ENCODE data around the gene SYS1. TPM values are rescaled to one million over a fixed set of nuclear protein-coding genes. Genes with fewer than 3 reads are reported as not detected.

Gene SYS1
- polyA plus RNA-seq (ENCODE audit: insufficient read length in 12 of 12): 10 to 100 TPM in 11 of 12 donors, not detected in 1; 13.7 to 24.6 (median 15.6) TPM
- long read RNA-seq, donor 1, transcript SYS1-201 (4 exons, 2,862 nt): major isoform, 17 of 41 reads
- long read RNA-seq, donor 1, partial matches to known transcripts: 21 of 41 reads
- long read RNA-seq, donor 1, other reads (novel, unspliced or antisense): 0 of 41 reads
- long read RNA-seq, donor 2, transcript SYS1-201 (4 exons, 2,862 nt): major isoform, 15 of 17 reads
- long read RNA-seq, donor 2, partial matches to known transcripts: 0 of 17 reads
- long read RNA-seq, donor 2, other reads (novel, unspliced or antisense): 0 of 17 reads
- long read RNA-seq, donor 3, transcript SYS1-201 (4 exons, 2,862 nt): major isoform, 10 of 10 reads
- long read RNA-seq, donor 3, partial matches to known transcripts: 0 of 10 reads
- long read RNA-seq, donor 3, other reads (novel, unspliced or antisense): 0 of 10 reads
- long read RNA-seq, donor 4, partial matches to known transcripts: 0 of 3 reads
- long read RNA-seq, donor 4, other reads (novel, unspliced or antisense): 0 of 3 reads
- long read RNA-seq, donor 5, transcript SYS1-201 (4 exons, 2,862 nt): major isoform, 11 of 18 reads
- long read RNA-seq, donor 5, partial matches to known transcripts: 6 of 18 reads
- long read RNA-seq, donor 5, other reads (novel, unspliced or antisense): 0 of 18 reads
- long read RNA-seq, donor 6, transcript SYS1-201 (4 exons, 2,862 nt): major isoform, 9 of 9 reads
- long read RNA-seq, donor 6, partial matches to known transcripts: 0 of 9 reads
- long read RNA-seq, donor 6, other reads (novel, unspliced or antisense): 0 of 9 reads
- long read RNA-seq, donor 7, partial matches to known transcripts: 0 of 1 reads
- long read RNA-seq, donor 7, other reads (novel, unspliced or antisense): 0 of 1 reads
- long read RNA-seq, donor 8, transcript SYS1-201 (4 exons, 2,862 nt): major isoform, 13 of 14 reads
- long read RNA-seq, donor 8, partial matches to known transcripts: 0 of 14 reads
- long read RNA-seq, donor 8, other reads (novel, unspliced or antisense): 0 of 14 reads
- long read RNA-seq, donor 9, transcript SYS1-201 (4 exons, 2,862 nt): major isoform, 6 of 7 reads
- long read RNA-seq, donor 9, partial matches to known transcripts: 0 of 7 reads
- long read RNA-seq, donor 9, other reads (novel, unspliced or antisense): 0 of 7 reads
- long read RNA-seq, donor 10, transcript SYS1-201 (4 exons, 2,862 nt): major isoform, 8 of 9 reads
- long read RNA-seq, donor 10, partial matches to known transcripts: 0 of 9 reads
- long read RNA-seq, donor 10, other reads (novel, unspliced or antisense): 0 of 9 reads
- long read RNA-seq, donor 11, transcript SYS1-201 (4 exons, 2,862 nt): major isoform, 15 of 16 reads
- long read RNA-seq, donor 11, partial matches to known transcripts: 0 of 16 reads
- long read RNA-seq, donor 11, other reads (novel, unspliced or antisense): 0 of 16 reads

- peak; percentile 99 for DNase-seq
Measured at GRCh38 chr20:45362804-45363610, at the start of gene SYS1. SYS1 (plus strand) TSS chr20:45363156; CDS start chr20:45363532, 376 bp downstream.

- DNase-seq: no peak
Measured at GRCh38 chr20:45313943-45314342, 49.0 kb upstream of the SYS1 start.

- DNase-seq: no peak
Measured at GRCh38 chr20:45315672-45316071, 47.3 kb upstream of the SYS1 start.

- no peak for DNase-seq
Measured at GRCh38 chr20:45316150-45317080, 46.5 kb upstream of the SYS1 start.

- DNase-seq: no peak
Measured at GRCh38 chr20:45317826-45318225, 45.1 kb upstream of the SYS1 start.

- no peak for DNase-seq
Measured at GRCh38 chr20:45318386-45318939, 44.5 kb upstream of the SYS1 start.

GRCh38 chr20:45318948-45319347 lies 44.0 kb upstream of the SYS1 start:
- no peak for DNase-seq

GRCh38 chr20:45320948-45321595 lies 41.9 kb upstream of the SYS1 start:
- DNase-seq: no peak

GRCh38 chr20:45322952-45323383 lies 40.0 kb upstream of the SYS1 start:
- DNase-seq: no peak

- no peak for DNase-seq
Measured at GRCh38 chr20:45323731-45324130, 39.2 kb upstream of the SYS1 start.

- no peak for DNase-seq
Measured at GRCh38 chr20:45325371-45325770, 37.6 kb upstream of the SYS1 start.

GRCh38 chr20:45328451-45328850 lies 34.5 kb upstream of the SYS1 start:
- no peak for DNase-seq

- DNase-seq: no peak
Measured at GRCh38 chr20:45329497-45330319, 33.2 kb upstream of the SYS1 start.

- no peak for DNase-seq
Measured at GRCh38 chr20:45330476-45330875, 32.5 kb upstream of the SYS1 start.

- DNase-seq: no peak
Measured at GRCh38 chr20:45336530-45337366, 26.2 kb upstream of the SYS1 start.

- DNase-seq: no peak
Measured at GRCh38 chr20:45337367-45338120, 25.4 kb upstream of the SYS1 start.

All from muscle of arm (tissue), 14 donors.